Suprapubic skin (tissue), 4 donors: Measurements from ENCODE around the gene CRIP2. TPM values are rescaled to one million over a fixed set of nuclear protein-coding genes. Genes with fewer than 3 reads are reported as not detected.

ENCODE experiments used
- DNase-seq, 2 donors: peaks; one replicate each; pipeline ENCODE4 v3.0.0-alpha.2; 2019; ENCODE audit warnings: low spot score in 2 of 2
- H3K27ac ChIP-seq: fragments of 200-600 bp; sonication (generic); one replicate; pipeline ENCODE4 v1.5.1; 2019
- H3K27me3 ChIP-seq: fragments of 200-600 bp; sonication (generic); one replicate; pipeline ENCODE4 v1.5.1; 2019
- H3K36me3 ChIP-seq: fragments of 200-600 bp; sonication (generic); one replicate; pipeline ENCODE4 v1.5.1; 2019
- H3K4me1 ChIP-seq: fragments of 200-600 bp; sonication (generic); one replicate; pipeline ENCODE4 v1.5.1; 2019
- H3K4me3 ChIP-seq: fragments of 200-600 bp; sonication (generic); one replicate; pipeline ENCODE4 v1.5.1; 2019; ENCODE audit warnings: mild to moderate bottlenecking
- H3K9me3 ChIP-seq: fragments of 200-600 bp; sonication (generic); one replicate; pipeline ENCODE4 v1.5.1; 2019
- EP300 ChIP-seq: sonication (generic); formaldehyde crosslinking; IDR thresholded peaks from one replicate; pipeline ENCODE4 v1.6.1; 2017; ENCODE audit warnings: antibody characterized with exemption
- POLR2A ChIP-seq, 2 donors: fragments of 450-650 bp; IDR thresholded peaks; one replicate each; pipeline ENCODE4 v1.6.1; 2017; ENCODE audit warnings: antibody characterized with exemption in 2 of 2, mild to moderate bottlenecking in 2 of 2, moderate library complexity in 2 of 2
- POLR2AphosphoS5 ChIP-seq, 3 donors: sonication (generic); formaldehyde crosslinking; IDR thresholded peaks; one replicate each; pipeline ENCODE4 v1.6.1; 2017; ENCODE audit warnings: antibody characterized with exemption in 3 of 3
- WGBS: methylation state at CpG from one replicate; pipeline ENCODE4 v1.1.5; 2018; 5-methylcytosine and 5-hydroxymethylcytosine counted together
- total RNA-seq, 4 donors: library from RNA; depleted of rRNA; stranded (reverse); fragments of >200 nt; gene quantifications; one replicate each; pipeline ENCODE4 v1.1.0, GENCODE V29; 2016
- TF ChIP-seq, protein P1 (sequence below), 2 donors: fragments of 200-600 bp in 1 of 2; fragments of 450-650 bp in 1 of 2; sonication (generic) in 1 of 2; IDR thresholded peaks; one replicate each; pipeline ENCODE4 v1.5.1; 2016 to 2019; ENCODE audit warnings: antibody characterized with exemption in 2 of 2, mild to moderate bottlenecking in 1 of 2, moderate library complexity in 1 of 2

Gene CRIP2
- total RNA-seq, 4 donors from 2014 or later, result 70.7 to 140 (median 104) TPM

DNA sequence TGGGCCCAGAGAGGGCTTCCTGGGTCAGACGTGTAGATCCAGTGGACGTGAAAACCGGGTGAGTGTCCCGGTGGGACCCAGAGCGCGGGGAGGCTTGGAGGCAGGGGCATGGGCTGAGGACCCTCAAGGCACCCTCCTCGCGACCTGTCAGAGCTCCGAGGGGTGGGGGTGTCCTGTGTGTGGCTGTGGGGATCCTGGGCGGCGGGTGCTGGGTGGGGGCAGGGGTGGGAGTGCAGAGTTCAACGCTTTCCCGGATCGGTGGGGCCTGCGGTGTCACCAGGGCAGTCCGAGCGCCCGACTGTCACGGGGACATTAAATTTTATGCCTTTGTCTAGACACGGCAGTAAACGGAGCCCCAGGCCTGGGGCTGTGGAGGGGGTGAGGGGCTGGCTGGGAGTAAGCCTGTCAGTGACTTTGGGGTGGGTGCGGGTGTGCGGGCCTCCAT is 52.8 kb downstream of the CRIP2 start:
- peak in 1 of 2 donors; percentile 66 for DNase-seq
- H3K27ac ChIP-seq, result no peak overlapping the region
- peaks cover 13% of the 10 kb centered on the region for H3K27me3 ChIP-seq
- H3K36me3 ChIP-seq, result no peaks in the 10 kb centered on the region
- TF ChIP-seq EP300 (no peak), POLR2A (IDR thresholded peaks at IDR 0.05) (no peak), POLR2AphosphoS5 (IDR thresholded peaks at IDR 0.05) (no peak)
- TF ChIP-seq, protein P1, sequence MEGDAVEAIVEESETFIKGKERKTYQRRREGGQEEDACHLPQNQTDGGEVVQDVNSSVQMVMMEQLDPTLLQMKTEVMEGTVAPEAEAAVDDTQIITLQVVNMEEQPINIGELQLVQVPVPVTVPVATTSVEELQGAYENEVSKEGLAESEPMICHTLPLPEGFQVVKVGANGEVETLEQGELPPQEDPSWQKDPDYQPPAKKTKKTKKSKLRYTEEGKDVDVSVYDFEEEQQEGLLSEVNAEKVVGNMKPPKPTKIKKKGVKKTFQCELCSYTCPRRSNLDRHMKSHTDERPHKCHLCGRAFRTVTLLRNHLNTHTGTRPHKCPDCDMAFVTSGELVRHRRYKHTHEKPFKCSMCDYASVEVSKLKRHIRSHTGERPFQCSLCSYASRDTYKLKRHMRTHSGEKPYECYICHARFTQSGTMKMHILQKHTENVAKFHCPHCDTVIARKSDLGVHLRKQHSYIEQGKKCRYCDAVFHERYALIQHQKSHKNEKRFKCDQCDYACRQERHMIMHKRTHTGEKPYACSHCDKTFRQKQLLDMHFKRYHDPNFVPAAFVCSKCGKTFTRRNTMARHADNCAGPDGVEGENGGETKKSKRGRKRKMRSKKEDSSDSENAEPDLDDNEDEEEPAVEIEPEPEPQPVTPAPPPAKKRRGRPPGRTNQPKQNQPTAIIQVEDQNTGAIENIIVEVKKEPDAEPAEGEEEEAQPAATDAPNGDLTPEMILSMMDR (IDR thresholded peaks at IDR 0.05), result no peak
- 5% methylated on average over 9 of the region's 23 CpGs for WGBS
- H3K9me3 ChIP-seq, result no peaks in the 10 kb centered on the region
- peaks cover 35% of the 10 kb centered on the region for H3K4me1 ChIP-seq
- peak overlapping the region; percentile 70 for H3K4me3 ChIP-seq

- Histone ChIP-seq H3K4me1 (peaks cover 35% of the 10 kb centered on the region), H3K36me3 (no peaks in the 10 kb centered on the region), H3K9me3 (no peaks in the 10 kb centered on the region), H3K4me3 (peak overlapping the region; percentile 70), H3K27me3 (peaks cover 13% of the 10 kb centered on the region), H3K27ac (no peak overlapping the region)
- DNase-seq, result peak in 1 of 2 donors; percentile 85
- TF ChIP-seq, protein P1 (IDR thresholded peaks at IDR 0.05), result peak; percentile 58 to 97
- no peak for TF ChIP-seq EP300
- TF ChIP-seq POLR2AphosphoS5 (IDR thresholded peaks at IDR 0.05), result peak in 1 of 3 donors; percentile 53
- no peak for TF ChIP-seq POLR2A (IDR thresholded peaks at IDR 0.05)
- WGBS, result 23% methylated on average over 13 of the region's 67 CpGs
Measured at GRCh38 chr14:105527826-105528585, 53.4 kb downstream of the CRIP2 start.

DNA sequence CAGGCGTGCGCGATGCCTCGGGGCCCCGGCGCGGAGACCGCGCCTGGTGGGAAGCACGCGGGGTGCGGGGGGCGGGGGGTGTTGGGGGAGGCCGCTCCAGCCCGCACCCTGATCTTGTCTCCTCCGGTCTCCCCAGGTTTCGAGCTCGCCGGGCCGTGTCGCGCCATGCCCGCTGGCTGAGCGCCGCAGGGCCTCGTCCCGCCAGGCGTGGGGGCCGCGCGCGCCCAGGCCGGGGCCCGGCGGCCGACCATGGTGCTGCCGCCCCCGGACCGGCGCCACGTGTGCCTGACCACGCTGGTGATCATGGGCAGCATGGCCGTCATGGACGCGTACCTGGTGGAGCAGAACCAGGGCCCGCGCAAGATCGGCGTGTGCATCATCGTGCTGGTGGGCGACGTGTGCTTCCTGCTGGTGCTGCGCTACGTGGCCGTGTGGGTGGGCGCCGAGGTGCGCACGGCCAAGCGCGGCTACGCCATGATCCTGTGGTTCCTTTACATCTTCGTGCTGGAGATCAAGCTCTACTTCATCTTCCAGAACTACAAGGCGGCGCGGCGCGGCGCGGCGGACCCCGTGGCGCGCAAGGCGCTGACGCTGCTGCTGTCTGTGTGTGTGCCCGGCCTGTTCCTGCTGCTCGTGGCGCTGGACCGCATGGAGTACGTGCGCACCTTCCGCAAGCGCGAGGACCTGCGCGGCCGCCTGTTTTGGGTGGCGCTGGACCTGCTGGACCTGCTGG is 54.1 kb downstream of the CRIP2 start:
- Histone ChIP-seq H3K4me1 (peaks cover 35% of the 10 kb centered on the region), H3K36me3 (no peaks in the 10 kb centered on the region), H3K27ac (no peak overlapping the region), H3K9me3 (no peaks in the 10 kb centered on the region), H3K27me3 (peaks cover 13% of the 10 kb centered on the region), H3K4me3 (peak overlapping the region; percentile 70)
- peak in 1 of 2 donors; percentile 66 for DNase-seq
- WGBS, result 50% methylated on average over 25 of the region's 89 CpGs
- TF ChIP-seq POLR2AphosphoS5 (IDR thresholded peaks at IDR 0.05) (no peak), EP300 (no peak), POLR2A (IDR thresholded peaks at IDR 0.05) (no peak)
- TF ChIP-seq, protein P1 (IDR thresholded peaks at IDR 0.05), result no peak

GRCh38 chr14:105529319-105529568 is 54.6 kb downstream of the CRIP2 start:
- no peak for DNase-seq
- WGBS, result no CpG with 5 or more reads among the region's 24 CpGs
- TF ChIP-seq POLR2AphosphoS5 (IDR thresholded peaks at IDR 0.05), result no peak
- no peak for TF ChIP-seq POLR2A (IDR thresholded peaks at IDR 0.05)
- TF ChIP-seq, protein P1 (IDR thresholded peaks at IDR 0.05), result no peak
- no peak for TF ChIP-seq EP300
- no peaks in the 10 kb centered on the region for H3K36me3 ChIP-seq
- peaks cover 13% of the 10 kb centered on the region for H3K27me3 ChIP-seq
- H3K4me1 ChIP-seq, result peaks cover 35% of the 10 kb centered on the region
- no peak overlapping the region for H3K27ac ChIP-seq
- no peaks in the 10 kb centered on the region for H3K9me3 ChIP-seq
- peak overlapping the region; percentile 70 for H3K4me3 ChIP-seq

Other genes with a start within 250 kb of the CRIP2 start
- gene BTBD6, start 226.3 kb upstream of the CRIP2 start, total RNA-seq, result 10 to 100 TPM; 38.9 to 63.7 (median 58.6) TPM
- gene BRF1, start 173.8 kb upstream of the CRIP2 start, total RNA-seq, result 100 to 1,000 TPM in 1 of 4 donors, 10 to 100 TPM in 3; 37.9 to 102 (median 52.5) TPM
- gene PACS2, start 160.1 kb upstream of the CRIP2 start, total RNA-seq, result 100 to 1,000 TPM in 1 of 4 donors, 10 to 100 TPM in 3; 41.9 to 100 (median 66.6) TPM
- gene TEX22, start 76.3 kb upstream of the CRIP2 start, total RNA-seq, result under 1 TPM in 1 of 4 donors, not detected in 3; 0.80 TPM
- 100 to 1,000 TPM in 1 of 4 donors, 10 to 100 TPM in 3; 38.1 to 107 (median 59.5) TPM for gene MTA1, start 55.0 kb upstream of the CRIP2 start, total RNA-seq
- 100 to 1,000 TPM in 1 of 4 donors, 10 to 100 TPM in 3; 28.6 to 140 (median 76.2) TPM for gene CRIP1, start 12.1 kb downstream of the CRIP2 start, total RNA-seq
- 10 to 100 TPM; 11.4 to 41.0 (median 14.0) TPM for gene TEDC1, start 16.4 kb downstream of the CRIP2 start, total RNA-seq
- gene TMEM121, start 51.8 kb downstream of the CRIP2 start, total RNA-seq, result 1 to 10 TPM; 1.7 to 4.2 (median 2.7) TPM